CD4-positive, alpha-beta T cell treated with Interleukin-6 at 100 ng/mL for 8 hours (primary cell): ENCODE results near the gene LGALS9.
"Not testable (repeated sequence)": the region's sequence is repeated elsewhere in the genome, so short reads cannot be mapped to it uniquely, and the experiment has no call there.

Experiments
- DNase-seq: peaks from one replicate; pipeline ENCODE4 v3.0.0-alpha.2; 2020; ENCODE audit warnings: mixed read lengths, low spot score

Gene LGALS9

DNA sequence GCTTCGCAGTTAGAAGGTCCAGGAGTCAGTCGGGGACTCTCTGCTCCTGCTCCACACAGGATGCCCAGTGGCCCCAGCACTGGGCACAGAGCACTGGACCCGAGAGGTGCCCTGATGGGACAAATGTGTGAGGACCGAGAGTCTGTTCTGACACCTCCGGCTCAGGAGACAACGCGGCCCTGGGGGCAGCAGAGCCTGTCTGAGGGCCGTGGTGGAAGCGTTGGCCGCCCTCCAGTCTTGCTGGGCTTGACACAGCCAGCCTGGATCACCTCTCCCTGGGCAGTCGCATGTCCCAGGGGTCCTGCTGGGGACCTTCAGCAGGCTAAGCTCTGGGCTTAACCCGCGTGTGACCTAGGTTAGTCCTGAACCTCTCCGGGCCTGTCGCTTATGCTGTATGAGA is 23.1 kb downstream of the LGALS9 start:
- DNase-seq, result no peak

DNA sequence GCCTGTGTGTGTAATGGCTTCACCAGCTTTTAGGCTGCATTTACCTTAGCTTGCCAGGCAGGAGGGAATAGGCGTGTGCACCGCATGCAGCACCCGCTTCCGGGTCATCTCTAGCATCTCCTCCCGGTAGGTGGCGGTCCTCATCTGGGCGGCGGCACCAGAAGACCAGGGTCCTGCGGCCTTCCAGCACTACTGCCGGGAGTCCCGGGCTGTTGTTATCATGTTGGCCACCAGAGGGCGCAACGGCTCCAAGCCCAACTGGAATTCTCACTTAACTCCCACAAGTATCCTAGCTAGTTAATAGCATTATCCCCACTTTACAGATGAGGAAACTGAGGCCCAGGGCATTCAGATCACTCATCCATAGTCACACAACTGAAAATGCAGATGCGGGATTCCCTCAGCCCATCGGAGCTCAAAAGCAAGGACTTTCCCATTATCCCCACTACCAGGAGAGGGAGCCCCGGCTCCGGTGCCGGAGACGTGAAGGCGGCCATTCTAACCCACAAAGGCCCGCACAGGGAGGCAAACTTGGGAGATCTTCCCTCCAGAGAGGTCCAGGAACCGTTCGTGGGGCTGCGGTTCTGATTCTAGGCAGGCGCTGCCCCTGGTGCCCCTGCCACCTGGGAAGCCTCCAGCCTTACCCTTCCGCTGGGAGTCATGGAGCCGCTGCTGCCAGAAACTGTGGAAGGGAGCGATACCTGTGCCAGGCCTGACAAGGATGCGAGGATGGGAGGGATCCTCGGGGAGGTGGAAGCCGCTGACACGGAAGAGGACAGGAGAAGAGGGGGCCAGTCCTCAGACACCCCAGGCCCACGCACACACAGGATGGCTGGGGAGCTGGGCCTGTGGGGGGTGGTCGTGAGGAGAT is 23.9 kb downstream of the LGALS9 start:
- peak; percentile 53 for DNase-seq

- not testable (repeated sequence) for DNase-seq
These were observed 24.6 kb downstream of the LGALS9 start for GRCh38 chr17:27655525-27656111.

DNA sequence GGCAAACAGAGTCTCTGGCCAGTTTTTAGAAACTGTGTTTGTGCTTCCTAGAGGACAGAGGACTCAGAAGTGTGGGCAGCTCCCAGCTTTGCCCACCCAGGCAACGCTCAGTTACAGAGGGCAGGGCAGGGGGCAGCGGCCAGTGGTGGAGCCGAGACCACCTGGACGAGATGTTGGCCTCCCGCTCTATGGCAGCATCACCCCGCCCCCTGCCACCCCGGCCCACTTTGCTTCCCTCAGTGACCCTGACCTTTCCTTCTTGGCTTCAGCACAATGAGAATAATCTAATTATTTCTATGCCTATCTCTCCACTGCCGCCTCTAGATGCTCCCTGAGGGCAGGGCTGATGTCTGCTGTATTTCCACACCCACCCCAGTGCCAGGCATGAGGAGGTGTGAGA is 25.6 kb downstream of the LGALS9 start:
- not testable (repeated sequence) for DNase-seq

- no peak for DNase-seq
These were observed 26.6 kb downstream of the LGALS9 start for GRCh38 chr17:27657620-27658019.

DNA sequence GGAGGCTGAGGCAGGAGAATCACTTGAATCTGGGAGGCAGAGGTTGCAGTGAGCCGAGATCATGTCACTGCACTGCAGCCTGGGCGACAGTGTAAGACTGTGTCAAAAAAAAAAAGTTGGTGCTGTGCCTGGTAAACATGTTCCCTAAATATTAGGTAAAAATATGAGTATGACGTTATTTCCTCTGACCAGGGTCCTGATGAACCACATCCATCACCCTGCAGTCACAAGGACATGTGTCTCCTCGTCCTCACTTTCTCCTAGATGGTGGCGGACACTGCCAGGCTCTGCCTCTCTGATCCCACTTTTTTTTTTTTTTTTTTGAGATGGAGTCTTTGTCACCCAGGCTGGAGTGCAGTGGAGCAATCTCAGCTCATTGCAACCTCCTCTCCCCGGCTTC is 28.7 kb downstream of the LGALS9 start:
- DNase-seq, result no peak

GRCh38 chr17:27660436-27660835 is 29.4 kb downstream of the LGALS9 start:
- no peak for DNase-seq

GRCh38 chr17:27663936-27664605 is 33.1 kb downstream of the LGALS9 start:
- DNase-seq, result no peak

DNA sequence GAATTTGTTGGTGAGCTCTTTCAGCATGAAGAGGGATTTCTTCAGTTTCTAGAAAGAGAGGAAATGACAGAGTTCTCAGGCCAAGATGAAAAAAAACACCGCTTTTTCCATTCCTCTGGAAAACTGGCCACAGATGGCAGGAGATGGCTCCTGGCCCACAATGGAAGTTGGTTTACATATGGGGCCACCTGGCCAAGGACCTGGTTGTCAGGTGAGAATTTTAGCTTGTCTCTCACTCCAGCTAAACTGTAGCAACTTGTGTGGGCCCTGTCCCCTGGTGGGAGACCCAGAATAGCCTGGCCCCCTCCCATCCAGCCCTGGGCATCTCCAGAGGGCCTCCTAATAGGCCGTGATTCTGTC is 33.6 kb downstream of the LGALS9 start:
- no peak for DNase-seq

- no peak for DNase-seq
These were observed 34.6 kb downstream of the LGALS9 start for GRCh38 chr17:27665549-27665948.

DNA sequence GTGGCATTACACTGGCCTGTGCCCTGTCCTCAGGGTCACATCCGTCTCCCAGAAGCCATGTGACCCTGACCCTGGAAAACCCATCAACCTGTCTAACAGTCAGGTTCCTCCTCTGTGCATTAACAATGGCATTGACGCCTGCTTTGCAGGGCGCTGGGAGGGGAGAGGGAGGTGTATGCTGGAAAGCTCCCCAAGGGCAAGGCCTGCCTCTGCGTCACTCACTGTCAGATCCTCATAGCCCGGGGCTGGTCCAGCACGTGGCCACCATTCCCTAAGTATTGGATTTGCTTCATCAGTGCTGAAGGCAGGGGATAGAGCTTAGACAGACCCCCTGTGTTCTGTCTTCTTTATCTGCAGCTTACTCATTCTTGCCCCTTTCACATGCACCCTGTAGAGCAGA is 35.3 kb downstream of the LGALS9 start:
- DNase-seq, result not testable (repeated sequence)

- no peak for DNase-seq
These were observed 36.0 kb downstream of the LGALS9 start for GRCh38 chr17:27666831-27667560.

- DNase-seq, result no peak
These were observed 36.9 kb downstream of the LGALS9 start for GRCh38 chr17:27667656-27668487.

DNA sequence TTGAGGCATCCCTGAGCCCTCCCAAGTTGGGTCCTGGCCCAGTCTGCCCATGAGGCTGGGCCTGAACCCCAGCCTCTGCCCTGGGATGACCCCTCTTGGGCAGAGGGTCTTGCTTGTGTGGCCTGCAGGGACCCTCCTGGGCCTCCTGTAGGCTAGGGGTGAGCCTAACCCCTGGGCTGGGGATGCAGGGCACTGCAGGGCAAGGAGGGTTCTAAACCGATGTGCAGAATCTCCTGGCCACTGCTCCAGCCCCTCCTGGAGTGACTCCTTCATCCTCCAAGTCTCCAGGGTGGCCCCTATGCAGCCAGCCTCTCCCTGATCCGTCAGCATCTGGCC is 37.5 kb downstream of the LGALS9 start:
- no peak for DNase-seq

DNA sequence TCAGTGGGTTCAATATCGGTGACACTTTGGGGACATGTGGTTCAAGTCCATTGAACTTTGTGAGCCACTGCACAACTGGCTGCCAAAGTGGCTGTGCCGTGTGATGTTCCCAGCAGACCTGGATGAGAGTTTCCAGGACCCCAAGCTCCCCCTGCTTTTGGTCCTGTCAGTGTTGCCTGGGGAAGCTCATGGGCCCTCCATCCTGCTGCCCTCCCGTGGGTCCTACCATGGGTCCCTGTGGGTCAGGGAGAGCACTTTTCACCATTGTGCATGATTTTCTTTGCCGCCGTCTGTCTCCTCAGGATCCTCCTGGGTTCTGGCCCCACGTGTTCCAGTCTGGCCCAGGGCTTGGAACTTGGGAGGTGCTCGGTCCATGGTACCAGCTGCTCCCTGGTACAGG is 38.1 kb downstream of the LGALS9 start:
- DNase-seq, result no peak

GRCh38 chr17:27669850-27670249 is 38.9 kb downstream of the LGALS9 start:
- no peak for DNase-seq

DNA sequence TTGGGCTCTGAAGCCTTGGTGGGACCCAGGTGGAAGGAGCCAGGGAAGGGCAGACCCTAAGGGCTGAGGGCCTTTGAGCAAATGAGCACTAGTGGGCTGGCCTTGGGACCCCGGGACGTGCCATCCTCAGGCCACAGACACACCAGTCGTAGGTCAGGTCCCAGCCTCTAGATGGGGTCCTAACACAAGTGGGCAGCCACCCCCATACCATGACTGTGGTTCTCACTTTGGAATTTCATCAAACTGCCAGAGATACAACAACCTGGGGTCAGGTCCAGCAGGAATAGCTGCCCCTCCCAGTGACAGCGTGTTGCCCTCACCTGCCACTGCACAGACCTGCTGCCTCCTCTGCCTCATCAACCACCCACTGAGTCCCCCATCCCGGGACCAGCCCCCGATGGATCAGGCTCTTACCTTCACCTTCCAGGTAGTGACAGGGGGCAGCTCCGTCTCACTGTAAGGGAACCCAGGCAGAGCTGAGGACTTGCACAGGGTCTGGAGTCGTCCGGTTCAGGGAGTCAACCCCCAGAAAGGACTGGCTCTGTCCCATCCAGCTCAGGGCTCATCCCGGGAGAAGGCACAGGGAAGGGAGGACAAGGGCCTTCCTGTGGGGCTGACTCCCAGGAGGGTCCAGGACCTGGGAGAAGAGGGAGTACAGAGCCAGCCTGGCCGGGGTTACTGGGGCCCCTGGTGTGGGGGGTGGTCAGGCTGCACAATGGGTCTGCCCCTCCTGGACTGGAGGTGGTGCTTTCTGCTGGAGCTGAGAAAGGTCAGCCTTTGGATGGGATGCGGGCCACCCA is 40.0 kb downstream of the LGALS9 start:
- no peak for DNase-seq

DNA sequence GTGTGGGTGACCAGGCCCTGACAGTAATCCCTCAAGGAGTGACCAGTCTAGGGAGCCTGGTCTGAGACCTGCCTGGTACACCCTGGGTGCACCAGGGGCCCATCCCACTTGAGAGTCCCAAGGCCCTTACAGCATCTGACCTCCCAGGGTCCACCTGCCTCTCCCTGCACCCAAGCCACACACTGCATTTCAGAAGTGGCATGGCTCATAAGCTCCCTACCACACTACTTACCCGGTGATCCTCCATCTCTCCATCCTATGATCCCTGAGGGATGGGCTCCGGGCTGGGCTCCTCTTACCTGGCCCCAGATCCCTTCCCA is 40.6 kb downstream of the LGALS9 start:
- DNase-seq, result no peak

- DNase-seq, result not testable (repeated sequence)
These were observed 41.0 kb downstream of the LGALS9 start for GRCh38 chr17:27671977-27672480.

- no peak for DNase-seq
These were observed 43.3 kb downstream of the LGALS9 start for GRCh38 chr17:27674335-27674734.

- no peak for DNase-seq
These were observed 46.2 kb downstream of the LGALS9 start for GRCh38 chr17:27677191-27677590.
